ENCODE results near the gene DCTPP1.

Gene DCTPP1

DNA sequence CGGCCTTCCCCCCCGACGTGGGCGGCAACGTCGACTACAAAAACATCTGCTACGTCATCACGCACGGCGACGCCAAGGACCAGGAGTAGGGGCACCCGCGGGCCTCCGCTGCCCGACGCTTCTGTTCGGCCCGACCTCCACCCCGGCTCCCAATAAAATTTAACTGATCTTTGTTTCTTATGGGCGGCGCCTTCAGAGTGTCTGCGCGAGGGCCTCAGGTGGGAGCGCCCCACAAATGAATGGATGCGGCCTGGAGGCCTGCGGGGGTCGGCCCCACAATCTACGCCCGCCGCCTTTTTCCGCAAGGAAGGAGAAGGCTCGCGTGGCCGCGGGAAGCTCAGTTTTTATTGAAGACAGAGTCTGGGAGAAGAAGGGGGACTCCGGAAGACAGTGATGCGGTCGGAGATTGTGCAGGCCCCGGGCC is 52.0 kb downstream of the DCTPP1 start:
- Histone ChIP-seq H3K9me3 (ENCODE audit: low read length) (no peaks in the 10 kb centered on the region), H3K4me1 (ENCODE audit: insufficient read depth, low read length) (peaks cover 12% of the 10 kb centered on the region), H3K4me3 (ENCODE audit: low read depth in 1 of 2, low read length in 2 of 2) (peak overlapping the region; percentile 71 to 93), H3K36me3 (ENCODE audit: insufficient read depth, low read length) (peaks cover 5% of the 10 kb centered on the region), H3K27ac (ENCODE audit: low read depth, low read length) (peak overlapping the region; percentile 100), H3K27me3 (ENCODE audit: control insufficient read depth in 1 of 2, insufficient read depth in 2 of 2, low read length in 2 of 2) (no peaks in the 10 kb centered on the region), H3K9ac (ENCODE audit: low read length) (peak overlapping the region; percentile 79)

- Histone ChIP-seq H3K9ac (ENCODE audit: low read length) (peak overlapping the region; percentile 79), H3K4me3 (ENCODE audit: low read depth in 1 of 2, low read length in 2 of 2) (peak overlapping the region; percentile 71 to 93), H3K9me3 (ENCODE audit: low read length) (no peaks in the 10 kb centered on the region), H3K36me3 (ENCODE audit: insufficient read depth, low read length) (peaks cover 5% of the 10 kb centered on the region), H3K27ac (ENCODE audit: low read depth, low read length) (peak overlapping the region; percentile 100), H3K4me1 (ENCODE audit: insufficient read depth, low read length) (peaks cover 12% of the 10 kb centered on the region), H3K27me3 (ENCODE audit: control insufficient read depth in 1 of 2, insufficient read depth in 2 of 2, low read length in 2 of 2) (no peaks in the 10 kb centered on the region)
Measured at GRCh38 chr16:30377050-30377811, 52.6 kb downstream of the DCTPP1 start.

DNA sequence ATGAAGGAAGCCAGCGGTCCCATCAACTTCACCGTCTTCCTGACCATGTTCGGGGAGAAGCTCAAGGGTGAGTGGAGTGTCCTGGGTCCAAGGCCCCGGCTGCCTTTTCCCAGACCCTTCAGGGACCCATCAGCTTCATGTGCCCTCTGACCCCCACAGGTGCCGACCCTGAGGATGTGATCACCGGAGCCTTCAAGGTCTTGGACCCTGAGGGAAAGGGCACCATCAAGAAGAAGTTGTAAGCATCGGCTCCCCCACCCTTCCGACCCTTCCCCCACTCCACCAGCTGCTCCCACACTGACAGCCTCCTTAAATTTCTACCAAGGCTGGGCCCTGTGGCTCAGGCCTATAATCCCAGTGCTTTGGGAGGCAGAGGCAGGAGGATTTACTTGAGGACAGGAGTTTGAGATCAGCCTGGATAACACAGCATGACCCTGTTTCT is 53.3 kb downstream of the DCTPP1 start:
- Histone ChIP-seq H3K9me3 (ENCODE audit: low read length) (no peaks in the 10 kb centered on the region), H3K9ac (ENCODE audit: low read length) (no peak overlapping the region), H3K36me3 (ENCODE audit: insufficient read depth, low read length) (peaks cover 5% of the 10 kb centered on the region), H3K27me3 (ENCODE audit: control insufficient read depth in 1 of 2, insufficient read depth in 2 of 2, low read length in 2 of 2) (no peaks in the 10 kb centered on the region), H3K27ac (ENCODE audit: low read depth, low read length) (no peak overlapping the region), H3K4me3 (ENCODE audit: low read depth in 1 of 2, low read length in 2 of 2) (no peak overlapping the region), H3K4me1 (ENCODE audit: insufficient read depth, low read length) (peaks cover 15% of the 10 kb centered on the region)

GRCh38 chr16:30375864-30376263 is 54.0 kb downstream of the DCTPP1 start:
- H3K27me3 ChIP-seq (ENCODE audit: control insufficient read depth in 1 of 2, insufficient read depth in 2 of 2, low read length in 2 of 2) = no peaks in the 10 kb centered on the region
- no peaks in the 10 kb centered on the region for H3K9me3 ChIP-seq (ENCODE audit: low read length)
- no peak overlapping the region for H3K27ac ChIP-seq (ENCODE audit: low read depth, low read length)
- no peak overlapping the region for H3K9ac ChIP-seq (ENCODE audit: low read length)
- H3K4me1 ChIP-seq (ENCODE audit: insufficient read depth, low read length) = peaks cover 18% of the 10 kb centered on the region
- H3K4me3 ChIP-seq (ENCODE audit: low read depth in 1 of 2, low read length in 2 of 2) = no peak overlapping the region
- peaks cover 5% of the 10 kb centered on the region for H3K36me3 ChIP-seq (ENCODE audit: insufficient read depth, low read length)

DNA sequence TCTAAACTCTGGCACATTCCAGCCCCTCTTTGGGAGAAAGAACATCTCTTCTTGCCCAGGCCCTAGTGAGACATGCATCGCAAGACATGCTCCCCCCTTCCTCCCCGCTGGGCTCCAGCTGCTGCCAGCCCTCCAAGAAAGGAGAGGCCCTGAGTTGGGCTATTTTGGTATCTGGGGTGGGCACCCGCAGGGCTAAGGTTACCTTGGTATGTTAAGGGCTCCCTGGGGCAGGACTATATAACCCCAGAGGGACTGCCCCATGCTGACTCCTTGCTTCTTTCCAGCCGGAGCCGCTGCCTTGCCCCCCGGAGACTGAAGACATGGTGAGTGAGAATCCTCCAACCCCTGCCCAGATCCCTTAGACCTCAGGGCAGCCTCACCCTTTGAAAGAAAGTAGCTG is 55.3 kb downstream of the DCTPP1 start, which contains the start of gene MYL11:
Gene MYL11, plus strand, starts transcription at position 265 of the 400 bp plus-strand sequence. Its CDS starts 56 bp downstream, at position 321.
- Histone ChIP-seq H3K27ac (ENCODE audit: low read depth, low read length) (no peak within 1 kb of the TSS), H3K9ac (ENCODE audit: low read length) (no peak within 1 kb of the TSS), H3K4me3 (ENCODE audit: low read depth in 1 of 2, low read length in 2 of 2) (no peak within 1 kb of the TSS), H3K4me1 (ENCODE audit: insufficient read depth, low read length) (peaks cover 18% of the 10 kb centered on the region), H3K27me3 (ENCODE audit: control insufficient read depth in 1 of 2, insufficient read depth in 2 of 2, low read length in 2 of 2) (no peaks in the 10 kb centered on the region), H3K9me3 (ENCODE audit: low read length) (no peaks in the 10 kb centered on the region), H3K36me3 (ENCODE audit: insufficient read depth, low read length) (peaks cover under 1% of the 10 kb centered on the region)

All from muscle layer of colon (tissue), 2 donors.